K562 (cell line): ENCODE results near the gene BPTF. TPM values are rescaled to one million over a fixed set of nuclear protein-coding genes. Genes with fewer than 3 reads are reported as not detected.

Source experiments
- CBX5 ChIP-seq: IDR thresholded peaks from 2 replicates; pipeline ENCODE4 v1.6.1; 2014; ENCODE audit warnings: low read depth, borderline replicate concordance
- CCAR2 ChIP-seq: fragments of 200-400 bp; formaldehyde crosslinking; IDR thresholded peaks from 2 replicates; pipeline ENCODE4 v1.6.1; 2017; ENCODE audit warnings: mild to moderate bottlenecking, low read depth, low read length
- CREM ChIP-seq: IDR thresholded peaks from 2 replicates; pipeline ENCODE4 v1.6.1; 2014; ENCODE audit warnings: antibody characterized with exemption, low read depth
- DIDO1 ChIP-seq: fragments of 450-650 bp; IDR thresholded peaks from 2 replicates; pipeline ENCODE4 v1.6.1; 2016; ENCODE audit warnings: low read depth, missing biosample characterization, missing genetic modification characterization
- FOSL1 ChIP-seq: fragments of 200-800 bp; sonication (Bioruptor generic); conservative IDR thresholded peaks from 2 replicates; pipeline ENCODE4 v1.6.1; 2016; ENCODE audit warnings: missing genetic modification characterization, missing compliant biosample characterization
- HNRNPK ChIP-seq: fragments of 200-400 bp; formaldehyde crosslinking; IDR thresholded peaks from one replicate; pipeline ENCODE4 v1.6.1; 2018; ENCODE audit warnings: mild to moderate bottlenecking, low read depth, low read length; ENCODE audit not compliant: poor library complexity, severe bottlenecking
- JUND ChIP-seq, 2 experiments: IDR thresholded peaks; 2 replicates in 1 of 2; 3 replicates in 1 of 2; pipeline ENCODE4 v1.6.1; 2011; ENCODE audit warnings: borderline replicate concordance in 2 of 2, low read depth in 2 of 2, low read length in 2 of 2, improper control_type of control experiment in 1 of 2, missing biosample characterization in 1 of 2, missing genetic modification characterization in 1 of 2, missing genetic modification reagents in 1 of 2
- NEUROD1 ChIP-seq: fragments of 150-350 bp; IDR thresholded peaks from 2 replicates; pipeline ENCODE4 v1.6.1; 2014; ENCODE audit warnings: borderline replicate concordance, low read length, low read depth; ENCODE audit not compliant: partially characterized antibody
- PHF21A ChIP-seq: fragments of 450-650 bp; IDR thresholded peaks from 2 replicates; pipeline ENCODE4 v1.6.1; 2017; ENCODE audit warnings: low read depth, borderline replicate concordance
- PRPF4 ChIP-seq: fragments of 200-400 bp; formaldehyde crosslinking; IDR thresholded peaks from one replicate; pipeline ENCODE4 v1.6.1; 2017; ENCODE audit warnings: low read length, low read depth, mild to moderate bottlenecking; ENCODE audit not compliant: insufficient read depth, poor library complexity, severe bottlenecking
- SETDB1 ChIP-seq: IDR thresholded peaks from one replicate; pipeline ENCODE4 v1.6.1; 2012; ENCODE audit warnings: low read length, control low read depth, inconsistent platforms
- SMAD3 ChIP-seq: fragments of 450-650 bp; formaldehyde crosslinking; conservative IDR thresholded peaks from 2 replicates; pipeline ENCODE4 v1.4.0; 2020; ENCODE audit warnings: mild to moderate bottlenecking
- XRCC3 ChIP-seq: fragments of 450-650 bp; IDR thresholded peaks from 2 replicates; pipeline ENCODE4 v1.6.1; 2017; ENCODE audit warnings: mild to moderate bottlenecking, moderate library complexity
- ZFP30 ChIP-seq: fragments of 250-450 bp; sonication (Bioruptor Pico); IDR thresholded peaks from 2 replicates; pipeline ENCODE4 v1.8.0; 2022; ENCODE audit warnings: moderate library complexity, mild to moderate bottlenecking, inconsistent platforms, borderline replicate concordance
- ZNF124 ChIP-seq: sonication (generic); formaldehyde crosslinking; IDR thresholded peaks from 2 replicates; pipeline ENCODE4 v1.8.1; 2022; ENCODE audit warnings: missing genetic modification reagents
- ZNF354B ChIP-seq: fragments of 250-450 bp; sonication (Bioruptor Pico); IDR thresholded peaks from 2 replicates; pipeline ENCODE4 v1.4.0; 2020
- polyA plus RNA-seq, 8 experiments: library from polyadenylated mRNA; depleted of rRNA in 4 of 8; stranded (reverse) in 5 of 8; unstranded in 3 of 8; fragments of >200 nt; fragmentation: Nextera tagmentation in 2 of 8; fragmentation: Illumina TruSeq in 1 of 8; extraction: Ambion mirVana in 2 of 8; extraction: Trizol in 1 of 8; gene quantifications; 2 replicates each; pipeline versions ENCODE4 v1.2.1 to v1.2.3, GENCODE V29; 2011 to 2014; ENCODE audit warnings: inconsistent platforms in 1 of 8, missing spikeins in 1 of 8
- total RNA-seq, 7 experiments: library from RNA; depleted of rRNA in 6 of 7; stranded (reverse); fragments of >200 nt in 6 of 7; fragmentation: Illumina TruSeq in 2 of 7; extraction: Trizol in 2 of 7; gene quantifications; 2 replicates each; pipeline versions ENCODE4 v1.2.1 to v1.2.3, GENCODE V29; 2011 to 2021; ENCODE audit warnings: low replicate concordance in 1 of 7
- TF ChIP-seq, protein P1 (sequence below): conservative IDR thresholded peaks from 2 replicates; pipeline ENCODE4 v1.6.1; 2011; ENCODE audit warnings: low read depth, mild to moderate bottlenecking, low read length; ENCODE audit not compliant: control insufficient read depth
- TF ChIP-seq, protein P2 (sequence below), 3 experiments: fragments of 200-800 bp in 1 of 3; sonication (Bioruptor generic) in 1 of 3; sonication (generic) in 1 of 3; formaldehyde crosslinking in 1 of 3; IDR thresholded peaks; 2 replicates each; pipeline versions ENCODE4 v1.6.1 to v1.8.0; 2016 to 2022; ENCODE audit warnings: mild to moderate bottlenecking in 2 of 3, missing compliant biosample characterization in 2 of 3, missing genetic modification characterization in 2 of 3, missing genetic modification reagents in 1 of 3
- TF ChIP-seq, protein P3 (sequence below): fragments of 200-800 bp; sonication (Bioruptor generic); IDR thresholded peaks from 2 replicates; pipeline ENCODE4 v1.6.1; 2017; ENCODE audit warnings: missing genetic modification characterization, missing compliant biosample characterization
- TF ChIP-seq, protein P4 (sequence below): sonication (generic); formaldehyde crosslinking; IDR thresholded peaks from 2 replicates; pipeline ENCODE4 v1.8.1; 2023; ENCODE audit warnings: mild to moderate bottlenecking, missing genetic modification reagents
- TF ChIP-seq, protein P5 (sequence below): sonication (generic); formaldehyde crosslinking; IDR thresholded peaks from 2 replicates; pipeline ENCODE4 v1.8.0; 2022; ENCODE audit warnings: mild to moderate bottlenecking, missing genetic modification reagents

Gene BPTF
- total and polyA plus RNA-seq, 9 of the 15 experiments (the other 6 are each of a cell fraction or from before 2014, with no cell fraction given), result 12.5 to 52.1 (median 26.9) TPM

DNA sequence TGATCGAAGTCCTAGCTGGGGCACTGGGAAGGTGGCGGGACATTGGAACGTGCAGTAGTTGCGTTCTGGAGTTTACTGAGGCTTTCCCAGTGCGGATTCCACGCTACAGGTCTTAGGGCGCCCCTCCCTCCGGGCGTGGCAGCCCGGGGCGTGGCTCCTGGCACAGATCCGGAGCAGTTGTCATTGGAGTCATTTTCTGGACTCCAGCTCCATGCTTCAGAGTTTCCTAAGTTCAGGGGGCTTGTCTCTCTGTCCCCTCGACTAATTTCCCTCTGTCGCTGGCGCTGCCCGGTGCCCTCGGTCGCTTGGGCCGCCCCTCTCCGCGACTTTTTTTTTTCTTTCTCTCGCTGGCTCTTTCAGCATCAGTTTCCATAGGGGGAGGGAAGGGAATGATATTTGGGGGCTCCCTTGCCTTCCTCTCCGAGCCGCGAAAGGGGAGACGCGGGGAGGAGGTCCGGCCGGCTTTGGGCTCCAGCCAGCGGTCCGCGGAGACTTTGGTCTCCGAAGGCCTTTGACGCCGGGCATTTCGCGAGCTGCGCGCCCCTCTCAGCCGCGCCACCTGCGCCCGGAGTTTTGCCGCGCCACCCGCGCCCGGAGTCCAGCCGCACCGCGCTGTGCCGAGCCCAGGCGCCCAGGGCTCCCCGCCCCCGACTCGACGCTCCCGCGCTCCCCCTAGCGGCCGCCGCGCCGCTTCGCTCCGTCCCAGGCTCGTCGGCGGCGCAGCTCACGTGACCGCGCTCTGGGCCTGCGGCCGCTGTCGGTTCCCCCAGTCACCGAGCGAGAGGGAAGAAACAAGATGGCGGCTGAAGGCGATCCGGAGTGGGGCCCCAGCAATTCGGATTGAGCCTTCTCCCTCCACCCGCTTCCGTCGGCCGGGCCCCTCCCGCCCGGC lies at the start of gene BPTF (continued):
- TF ChIP-seq, protein P1, sequence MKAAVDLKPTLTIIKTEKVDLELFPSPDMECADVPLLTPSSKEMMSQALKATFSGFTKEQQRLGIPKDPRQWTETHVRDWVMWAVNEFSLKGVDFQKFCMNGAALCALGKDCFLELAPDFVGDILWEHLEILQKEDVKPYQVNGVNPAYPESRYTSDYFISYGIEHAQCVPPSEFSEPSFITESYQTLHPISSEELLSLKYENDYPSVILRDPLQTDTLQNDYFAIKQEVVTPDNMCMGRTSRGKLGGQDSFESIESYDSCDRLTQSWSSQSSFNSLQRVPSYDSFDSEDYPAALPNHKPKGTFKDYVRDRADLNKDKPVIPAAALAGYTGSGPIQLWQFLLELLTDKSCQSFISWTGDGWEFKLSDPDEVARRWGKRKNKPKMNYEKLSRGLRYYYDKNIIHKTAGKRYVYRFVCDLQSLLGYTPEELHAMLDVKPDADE, result peak; percentile 36; the same call in 1 of the 2 replicates
- TF ChIP-seq CCAR2, result no peak
- 0 out of 2 replicates have a peak, but pooled peaks have one; percentile 32 for TF ChIP-seq FOSL1 (tag)
- no peak for TF ChIP-seq NEUROD1
- TF ChIP-seq, protein P2, sequence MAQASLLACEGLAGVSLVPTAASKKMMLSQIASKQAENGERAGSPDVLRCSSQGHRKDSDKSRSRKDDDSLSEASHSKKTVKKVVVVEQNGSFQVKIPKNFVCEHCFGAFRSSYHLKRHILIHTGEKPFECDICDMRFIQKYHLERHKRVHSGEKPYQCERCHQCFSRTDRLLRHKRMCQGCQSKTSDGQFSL (CRISPR knock-in tag; IDR thresholded peaks at IDR 0.05), result peak; percentile 46; the same call in 1 of the 2 replicates
- TF ChIP-seq, protein P2 (tag; IDR thresholded peaks at IDR 0.05), result no peak
- TF ChIP-seq, protein P3, sequence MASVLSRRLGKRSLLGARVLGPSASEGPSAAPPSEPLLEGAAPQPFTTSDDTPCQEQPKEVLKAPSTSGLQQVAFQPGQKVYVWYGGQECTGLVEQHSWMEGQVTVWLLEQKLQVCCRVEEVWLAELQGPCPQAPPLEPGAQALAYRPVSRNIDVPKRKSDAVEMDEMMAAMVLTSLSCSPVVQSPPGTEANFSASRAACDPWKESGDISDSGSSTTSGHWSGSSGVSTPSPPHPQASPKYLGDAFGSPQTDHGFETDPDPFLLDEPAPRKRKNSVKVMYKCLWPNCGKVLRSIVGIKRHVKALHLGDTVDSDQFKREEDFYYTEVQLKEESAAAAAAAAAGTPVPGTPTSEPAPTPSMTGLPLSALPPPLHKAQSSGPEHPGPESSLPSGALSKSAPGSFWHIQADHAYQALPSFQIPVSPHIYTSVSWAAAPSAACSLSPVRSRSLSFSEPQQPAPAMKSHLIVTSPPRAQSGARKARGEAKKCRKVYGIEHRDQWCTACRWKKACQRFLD, result peak; percentile 19; the same call in 1 of the 2 replicates
- no peak for TF ChIP-seq SMAD3 (CRISPR knock-in tag)
- TF ChIP-seq HNRNPK, result no peak
- TF ChIP-seq, protein P4, sequence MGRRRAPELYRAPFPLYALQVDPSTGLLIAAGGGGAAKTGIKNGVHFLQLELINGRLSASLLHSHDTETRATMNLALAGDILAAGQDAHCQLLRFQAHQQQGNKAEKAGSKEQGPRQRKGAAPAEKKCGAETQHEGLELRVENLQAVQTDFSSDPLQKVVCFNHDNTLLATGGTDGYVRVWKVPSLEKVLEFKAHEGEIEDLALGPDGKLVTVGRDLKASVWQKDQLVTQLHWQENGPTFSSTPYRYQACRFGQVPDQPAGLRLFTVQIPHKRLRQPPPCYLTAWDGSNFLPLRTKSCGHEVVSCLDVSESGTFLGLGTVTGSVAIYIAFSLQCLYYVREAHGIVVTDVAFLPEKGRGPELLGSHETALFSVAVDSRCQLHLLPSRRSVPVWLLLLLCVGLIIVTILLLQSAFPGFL (CRISPR knock-in tag), result no peak
- peak; percentile 64 for TF ChIP-seq PRPF4
- TF ChIP-seq XRCC3, result no peak
- no peak for TF ChIP-seq DIDO1
- TF ChIP-seq ZFP30 (CRISPR knock-in tag), result no peak
- TF ChIP-seq CBX5, result no peak
- TF ChIP-seq, protein P5, sequence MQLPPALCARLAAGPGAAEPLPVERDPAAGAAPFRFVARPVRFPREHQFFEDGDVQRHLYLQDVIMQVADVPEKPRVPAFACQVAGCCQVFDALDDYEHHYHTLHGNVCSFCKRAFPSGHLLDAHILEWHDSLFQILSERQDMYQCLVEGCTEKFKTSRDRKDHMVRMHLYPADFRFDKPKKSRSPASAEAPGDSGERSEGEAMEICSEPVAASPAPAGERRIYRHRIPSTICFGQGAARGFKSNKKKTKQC (CRISPR knock-in tag), result 0 out of 2 replicates have a peak, but pooled peaks have one; percentile 63
- peak; percentile 64 for TF ChIP-seq JUND (IDR thresholded peaks at IDR 0.05; ENCODE audit: borderline replicate concordance, low read depth, low read length)
- TF ChIP-seq JUND (tag; IDR thresholded peaks at IDR 0.05; ENCODE audit: borderline replicate concordance, low read depth, low read length), result no peak; the same call in 1 of the 3 replicates
- peak; percentile 89 for TF ChIP-seq CREM
- no peak for TF ChIP-seq PHF21A
- TF ChIP-seq SETDB1, result no peak
- TF ChIP-seq ZNF124 (CRISPR knock-in tag), result no peak
- TF ChIP-seq ZNF354B (CRISPR knock-in tag), result no peak
